Gastroesophageal sphincter (tissue), 3 donors: Measurements from ENCODE around the gene CSN1S1.

Experiments used
- CTCF ChIP-seq, 4 experiments: fragments of 200-600 bp in 2 of 4; fragments of 450-650 bp in 2 of 4; sonication (generic) in 1 of 4; IDR thresholded peaks; one replicate each; pipeline ENCODE4 v1.5.1; 2017 to 2019; ENCODE audit warnings: antibody characterized with exemption in 4 of 4, mild to moderate bottlenecking in 2 of 4, moderate library complexity in 2 of 4
- EP300 ChIP-seq: sonication (generic); formaldehyde crosslinking; IDR thresholded peaks from one replicate; pipeline ENCODE4 v1.6.1; 2017; ENCODE audit warnings: antibody characterized with exemption, mild to moderate bottlenecking
- POLR2A ChIP-seq, 2 donors: fragments of 450-650 bp; IDR thresholded peaks; one replicate each; pipeline ENCODE4 v1.6.1; 2017; ENCODE audit warnings: antibody characterized with exemption in 2 of 2, mild to moderate bottlenecking in 2 of 2, moderate library complexity in 1 of 2
- POLR2AphosphoS5 ChIP-seq: sonication (generic); formaldehyde crosslinking; IDR thresholded peaks from one replicate; pipeline ENCODE4 v1.6.1; 2017; ENCODE audit warnings: antibody characterized with exemption

DNA sequence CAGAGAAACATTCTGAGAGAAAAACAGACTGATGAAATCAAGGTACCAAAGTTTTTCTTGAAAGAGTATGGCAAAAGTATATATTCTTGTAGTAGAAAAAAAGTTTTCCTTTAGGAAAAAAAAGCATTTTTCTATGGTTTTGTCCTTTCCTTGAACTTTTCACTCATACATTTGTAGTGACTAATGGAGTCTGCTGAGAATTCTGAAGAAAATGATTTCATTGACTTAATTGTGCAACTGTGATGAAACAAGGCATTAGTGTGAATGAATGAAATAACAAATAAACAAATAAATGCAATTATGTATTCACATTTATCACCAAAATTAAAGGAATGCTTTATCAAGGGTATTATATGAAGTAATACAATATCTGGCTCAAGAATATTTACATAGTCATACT lies 5.7 kb downstream of the CSN1S1 start:
- TF ChIP-seq CTCF (IDR thresholded peaks at IDR 0.05): no peak
- TF ChIP-seq POLR2A (IDR thresholded peaks at IDR 0.05): no peak
- no peak for TF ChIP-seq EP300
- TF ChIP-seq POLR2AphosphoS5: no peak
